HEK293 (cell line): ENCODE data around the gene USP12.
A peak's percentile ranks its signal among the peaks of the same experiment; 100 is the strongest.

Source experiments
- CTCF ChIA-PET: fragments of 350-600 bp; formaldehyde crosslinking; extraction: SDS; loops from one replicate; lab custom pipeline; 2021; ENCODE audit warnings: antibody characterized with exemption; lab: Yijun Ruan, JAX
- POLR2A ChIA-PET: fragments of 300-600 bp; formaldehyde crosslinking; extraction: SDS; loops from one replicate; lab custom pipeline; 2020; ENCODE audit warnings: antibody characterized with exemption, inconsistent platforms; lab: Yijun Ruan, JAX
- H3K27ac ChIP-seq: fragments of 200-500 bp; sonication (Bioruptor generic); 2 replicates; pipeline ENCODE4 v1.5.1; 2014; ENCODE audit warnings: low read depth, low read length, control low read depth, inconsistent platforms; ENCODE audit errors: extremely low read depth
- H3K36me3 ChIP-seq, 2 experiments: fragments of 200-500 bp in 1 of 2; sonication (Bioruptor generic) in 1 of 2; 1 replicate in 1 of 2; 2 replicates in 1 of 2; pipeline ENCODE4 v1.5.1; 2014 to 2017; ENCODE audit warnings: inconsistent platforms in 2 of 2, low read length in 2 of 2; ENCODE audit not compliant: control insufficient read depth in 2 of 2, insufficient read depth in 1 of 2
- H3K4me1 ChIP-seq: fragments of 200-500 bp; sonication (Bioruptor generic); 2 replicates; pipeline ENCODE4 v1.5.1; 2014; ENCODE audit warnings: mild to moderate bottlenecking, low read length, inconsistent platforms; ENCODE audit not compliant: control insufficient read depth, insufficient read depth
- H3K4me3 ChIP-seq: 2 replicates; pipeline ENCODE4 v1.5.1; 2011; ENCODE audit warnings: low read depth, mild to moderate bottlenecking, control low read depth, low read length, moderate library complexity
- H3K9me3 ChIP-seq: fragments of 200-500 bp; sonication (Bioruptor generic); 2 replicates; pipeline ENCODE4 v1.5.1; 2014; ENCODE audit warnings: low read depth, low read length, inconsistent platforms; ENCODE audit not compliant: control insufficient read depth, insufficient read depth
- EGR2 ChIP-seq: fragments of 450-650 bp; formaldehyde crosslinking; IDR thresholded peaks from 2 replicates; pipeline ENCODE4 v1.5.1; 2016; ENCODE audit warnings: low read depth, missing biosample characterization, missing genetic modification characterization
- GLIS1 ChIP-seq: fragments of 450-650 bp; formaldehyde crosslinking; IDR thresholded peaks from 2 replicates; pipeline ENCODE4 v1.5.1; 2016; ENCODE audit warnings: missing biosample characterization, missing genetic modification characterization
- PRDM1 ChIP-seq: fragments of 450-650 bp; formaldehyde crosslinking; IDR thresholded peaks from 2 replicates; pipeline ENCODE4; 2016; ENCODE audit warnings: missing biosample characterization, missing genetic modification characterization
- SCRT2 ChIP-seq: fragments of 450-650 bp; formaldehyde crosslinking; IDR thresholded peaks from 2 replicates; pipeline ENCODE4 v1.5.1; 2016; ENCODE audit warnings: missing biosample characterization, missing genetic modification characterization
- SP7 ChIP-seq: fragments of 450-650 bp; formaldehyde crosslinking; IDR thresholded peaks from 2 replicates; pipeline ENCODE4 v1.5.1; 2016; ENCODE audit warnings: missing biosample characterization, missing genetic modification characterization
- ZBTB48 ChIP-seq: fragments of 450-650 bp; formaldehyde crosslinking; IDR thresholded peaks from 2 replicates; pipeline ENCODE4 v1.5.1; 2016; ENCODE audit warnings: missing biosample characterization, missing genetic modification characterization
- ZFP3 ChIP-seq: fragments of 450-650 bp; formaldehyde crosslinking; IDR thresholded peaks from 2 replicates; pipeline ENCODE4 v1.5.1; 2016; ENCODE audit warnings: low read depth, missing biosample characterization, missing genetic modification characterization
- ZIC2 ChIP-seq: fragments of 450-650 bp; formaldehyde crosslinking; IDR thresholded peaks from 2 replicates; pipeline ENCODE4 v1.5.1; 2016; ENCODE audit warnings: missing biosample characterization, missing genetic modification characterization
- ZNF114 ChIP-seq: fragments of 450-650 bp; formaldehyde crosslinking; IDR thresholded peaks from 2 replicates; pipeline ENCODE4 v1.5.0; 2017; ENCODE audit warnings: missing biosample characterization, missing genetic modification characterization
- ZNF121 ChIP-seq: fragments of 450-650 bp; formaldehyde crosslinking; IDR thresholded peaks from 2 replicates; pipeline ENCODE4 v1.5.1; 2016; ENCODE audit warnings: missing biosample characterization, missing genetic modification characterization
- ZNF140 ChIP-seq: fragments of 450-650 bp; formaldehyde crosslinking; IDR thresholded peaks from 2 replicates; pipeline ENCODE4 v1.5.1; 2016; ENCODE audit warnings: missing biosample characterization, missing genetic modification characterization
- ZNF174 ChIP-seq: fragments of 450-650 bp; formaldehyde crosslinking; IDR thresholded peaks from 2 replicates; pipeline ENCODE4 v1.5.0; 2017; ENCODE audit warnings: missing biosample characterization, mild to moderate bottlenecking, missing genetic modification characterization
- ZNF211 ChIP-seq: fragments of 450-650 bp; formaldehyde crosslinking; IDR thresholded peaks from 2 replicates; pipeline ENCODE4 v1.5.1; 2016; ENCODE audit warnings: low read depth, missing biosample characterization, missing genetic modification characterization
- ZNF248 ChIP-seq: fragments of 450-650 bp; formaldehyde crosslinking; IDR thresholded peaks from 2 replicates; pipeline ENCODE4 v1.5.1; 2017; ENCODE audit warnings: missing biosample characterization, missing genetic modification characterization
- ZNF324 ChIP-seq: fragments of 450-650 bp; formaldehyde crosslinking; IDR thresholded peaks from 2 replicates; pipeline ENCODE4 v1.5.1; 2016; ENCODE audit warnings: missing biosample characterization, missing genetic modification characterization
- ZNF354C ChIP-seq: fragments of 450-650 bp; formaldehyde crosslinking; IDR thresholded peaks from 2 replicates; pipeline ENCODE4 v1.5.1; 2016; ENCODE audit warnings: missing biosample characterization, missing genetic modification characterization, low read depth, borderline replicate concordance
- ZNF423 ChIP-seq: fragments of 450-650 bp; formaldehyde crosslinking; IDR thresholded peaks from 2 replicates; pipeline ENCODE4 v1.5.1; 2016; ENCODE audit warnings: missing biosample characterization, missing genetic modification characterization
- ZNF510 ChIP-seq: fragments of 450-650 bp; formaldehyde crosslinking; IDR thresholded peaks from 2 replicates; pipeline ENCODE4 v1.5.1; 2018; ENCODE audit warnings: mild to moderate bottlenecking, missing genetic modification characterization, missing biosample characterization; ENCODE audit not compliant: insufficient replicate concordance
- ZNF544 ChIP-seq: fragments of 450-650 bp; formaldehyde crosslinking; IDR thresholded peaks from 2 replicates; pipeline ENCODE4 v1.5.0; 2017; ENCODE audit warnings: missing biosample characterization, missing genetic modification characterization
- ZNF571 ChIP-seq: fragments of 450-650 bp; formaldehyde crosslinking; IDR thresholded peaks from 2 replicates; pipeline ENCODE4 v1.5.0; 2017; ENCODE audit warnings: missing biosample characterization, missing genetic modification characterization
- ZNF660 ChIP-seq: fragments of 450-650 bp; IDR thresholded peaks from 2 replicates; pipeline ENCODE4 v1.5.1; 2018; ENCODE audit warnings: missing biosample characterization, mild to moderate bottlenecking, missing genetic modification characterization
- ZNF768 ChIP-seq: fragments of 450-650 bp; formaldehyde crosslinking; IDR thresholded peaks from 2 replicates; pipeline ENCODE4 v1.5.1; 2018; ENCODE audit warnings: missing biosample characterization, mild to moderate bottlenecking, missing genetic modification characterization
- ZNF777 ChIP-seq: fragments of 450-650 bp; formaldehyde crosslinking; IDR thresholded peaks from 2 replicates; pipeline ENCODE4 v1.5.1; 2017; ENCODE audit warnings: missing biosample characterization, missing genetic modification characterization, borderline replicate concordance
- ZNF830 ChIP-seq: fragments of 450-650 bp; IDR thresholded peaks from 2 replicates; pipeline ENCODE4 v1.5.0; 2018; ENCODE audit warnings: missing biosample characterization, missing genetic modification characterization, low read depth, mild to moderate bottlenecking, moderate library complexity
- TF ChIP-seq, protein P1 (sequence below): fragments of 450-650 bp; formaldehyde crosslinking; IDR thresholded peaks from 2 replicates; pipeline ENCODE4 v1.5.1; 2016; ENCODE audit warnings: missing biosample characterization, missing genetic modification characterization
- TF ChIP-seq, protein P2 (sequence below): fragments of 450-650 bp; formaldehyde crosslinking; IDR thresholded peaks from 2 replicates; pipeline ENCODE4 v1.5.1; 2016; ENCODE audit warnings: missing biosample characterization, missing genetic modification characterization
- TF ChIP-seq, protein P3 (sequence below): fragments of 450-650 bp; formaldehyde crosslinking; IDR thresholded peaks from 2 replicates; pipeline ENCODE4 v1.5.1; 2017; ENCODE audit warnings: missing biosample characterization, missing genetic modification characterization

Gene USP12

DNA sequence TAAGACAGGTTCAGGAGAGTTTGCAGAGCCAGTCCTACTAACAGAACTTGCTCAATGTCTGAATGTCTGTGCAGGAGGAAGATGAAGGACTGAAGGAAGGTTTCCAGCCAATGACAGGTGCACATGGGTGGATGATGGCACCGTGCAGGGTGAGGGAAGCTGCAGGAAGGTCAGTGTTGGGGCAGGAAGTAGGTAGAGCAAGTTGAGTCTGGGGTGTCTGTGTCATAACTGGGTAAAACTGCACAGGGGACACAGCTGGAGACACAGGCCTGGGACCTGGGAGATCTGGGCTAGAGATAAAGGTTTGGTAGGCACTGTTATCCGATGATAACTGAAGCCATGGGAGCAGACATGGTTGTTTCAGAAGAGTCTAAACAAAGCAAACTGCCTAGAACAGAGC, 116.9 kb downstream of the USP12 start (continued):
- TF ChIP-seq ZNF121 (tag by site-specific recombination), result no peak

DNA sequence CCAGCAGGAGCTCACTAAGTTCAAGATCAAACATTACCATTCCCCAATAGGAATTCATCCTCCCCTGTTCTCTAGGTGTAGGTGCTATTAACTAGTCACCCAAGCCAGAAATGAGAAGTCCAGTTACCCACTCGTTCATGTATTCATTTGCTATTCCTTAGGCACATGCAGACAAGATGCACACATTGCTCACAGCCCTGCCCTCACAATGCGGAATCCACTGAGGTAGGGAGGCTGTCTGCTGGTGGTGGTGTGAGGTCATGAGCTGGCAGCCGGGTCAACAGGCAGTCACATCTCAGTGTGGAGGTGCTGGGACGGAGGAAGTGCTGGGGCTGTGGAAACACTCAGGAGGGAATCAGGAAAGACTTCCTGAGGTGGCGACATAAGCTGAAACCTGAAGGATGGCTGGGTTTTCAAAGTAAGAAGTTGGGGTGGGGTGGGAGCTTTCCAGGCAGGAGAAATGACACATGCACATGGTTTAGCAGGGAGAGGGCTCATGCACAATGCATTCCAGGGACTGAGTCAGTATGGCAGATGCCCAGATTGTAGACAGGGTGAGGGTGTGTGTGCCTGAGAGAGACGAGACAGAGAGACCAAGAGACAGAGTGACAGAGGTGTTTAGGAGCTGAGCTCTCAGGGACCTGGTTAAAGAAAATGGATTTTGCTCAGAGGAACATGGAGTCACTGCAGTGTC, 117.6 kb downstream of the USP12 start:
- POLR2A ChIA-PET, result no interaction called here
- TF ChIP-seq ZNF768 (tag by site-specific recombination) (no peak), ZNF324 (tag by site-specific recombination) (no peak), ZNF211 (tag by site-specific recombination) (no peak), ZNF174 (tag by site-specific recombination) (no peak), ZNF248 (tag by site-specific recombination) (no peak), ZBTB48 (tag by site-specific recombination) (no peak), ZNF830 (tag by site-specific recombination) (no peak), ZNF660 (tag by site-specific recombination) (no peak), ZNF140 (tag by site-specific recombination) (no peak)
- Histone ChIP-seq H3K4me3 (no peak overlapping the region), H3K36me3 (peaks cover 0 to 9% of the 10 kb centered on the region in 2 experiments; a peak in 1 of 3 replicates), H3K4me1 (peaks cover 3% of the 10 kb centered on the region), H3K27ac (no peak overlapping the region), H3K9me3 (no peaks in the 10 kb centered on the region)
- CTCF ChIA-PET, result no interaction called here

DNA sequence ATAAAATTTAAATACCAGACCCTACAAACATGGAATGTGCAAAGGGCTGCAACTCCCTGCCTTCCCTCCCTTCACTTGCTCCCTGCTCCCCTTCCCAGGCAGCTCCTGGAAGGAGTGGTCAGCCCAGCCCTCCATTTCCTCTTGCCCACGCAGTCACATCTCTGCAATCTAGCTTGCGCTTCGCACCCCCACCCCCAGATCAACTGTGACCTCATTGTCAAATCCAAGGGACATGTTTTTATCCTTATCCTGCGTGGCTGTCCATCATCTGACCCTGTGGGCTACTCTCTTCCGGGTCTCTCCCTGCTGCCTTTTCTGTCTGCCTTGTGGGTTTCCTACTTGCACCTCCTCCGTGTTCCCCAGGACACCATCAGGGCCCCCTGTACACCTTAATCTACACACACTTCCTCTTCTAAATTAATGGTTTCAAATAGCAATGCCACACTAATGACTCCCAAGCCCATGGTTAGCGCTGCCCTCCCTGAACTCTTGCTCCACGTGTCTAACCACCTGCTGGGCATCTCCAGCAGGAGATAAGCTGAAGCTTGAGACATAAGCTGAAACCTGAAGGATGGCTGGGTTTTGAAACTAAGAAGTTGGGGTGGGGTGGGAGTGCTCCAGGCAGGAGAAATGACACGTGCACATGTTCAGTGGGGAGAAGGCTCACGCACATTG, 118.3 kb downstream of the USP12 start:
- Histone ChIP-seq H3K9me3 (no peaks in the 10 kb centered on the region), H3K4me3 (no peak overlapping the region), H3K36me3 (peaks cover 0 to 9% of the 10 kb centered on the region in 2 experiments; a peak in 1 of 3 replicates), H3K4me1 (peaks cover 3% of the 10 kb centered on the region), H3K27ac (no peak overlapping the region)
- ChIA-PET POLR2A (no interaction called here), CTCF (no interaction called here)
- TF ChIP-seq SP7 (peak; percentile 99), ZFP3 (tag by site-specific recombination) (no peak), ZIC2 (peak; percentile 50), ZNF114 (tag by site-specific recombination) (no peak), SCRT2 (tag by site-specific recombination) (no peak), ZNF354C (tag by site-specific recombination) (no peak), ZNF777 (tag by site-specific recombination) (no peak), ZNF423 (no peak), PRDM1 (tag by site-specific recombination) (no peak), ZNF510 (tag by site-specific recombination) (no peak), EGR2 (tag by site-specific recombination) (peak; percentile 44; the same call in 1 of the 2 replicates), GLIS1 (tag by site-specific recombination) (peak; percentile 81), ZNF544 (tag by site-specific recombination) (no peak), ZNF571 (tag by site-specific recombination) (no peak)
- TF ChIP-seq, protein P1, sequence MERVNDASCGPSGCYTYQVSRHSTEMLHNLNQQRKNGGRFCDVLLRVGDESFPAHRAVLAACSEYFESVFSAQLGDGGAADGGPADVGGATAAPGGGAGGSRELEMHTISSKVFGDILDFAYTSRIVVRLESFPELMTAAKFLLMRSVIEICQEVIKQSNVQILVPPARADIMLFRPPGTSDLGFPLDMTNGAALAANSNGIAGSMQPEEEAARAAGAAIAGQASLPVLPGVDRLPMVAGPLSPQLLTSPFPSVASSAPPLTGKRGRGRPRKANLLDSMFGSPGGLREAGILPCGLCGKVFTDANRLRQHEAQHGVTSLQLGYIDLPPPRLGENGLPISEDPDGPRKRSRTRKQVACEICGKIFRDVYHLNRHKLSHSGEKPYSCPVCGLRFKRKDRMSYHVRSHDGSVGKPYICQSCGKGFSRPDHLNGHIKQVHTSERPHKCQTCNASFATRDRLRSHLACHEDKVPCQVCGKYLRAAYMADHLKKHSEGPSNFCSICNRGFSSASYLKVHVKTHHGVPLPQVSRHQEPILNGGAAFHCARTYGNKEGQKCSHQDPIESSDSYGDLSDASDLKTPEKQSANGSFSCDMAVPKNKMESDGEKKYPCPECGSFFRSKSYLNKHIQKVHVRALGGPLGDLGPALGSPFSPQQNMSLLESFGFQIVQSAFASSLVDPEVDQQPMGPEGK (tag by site-specific recombination), result no peak
- TF ChIP-seq, protein P2, sequence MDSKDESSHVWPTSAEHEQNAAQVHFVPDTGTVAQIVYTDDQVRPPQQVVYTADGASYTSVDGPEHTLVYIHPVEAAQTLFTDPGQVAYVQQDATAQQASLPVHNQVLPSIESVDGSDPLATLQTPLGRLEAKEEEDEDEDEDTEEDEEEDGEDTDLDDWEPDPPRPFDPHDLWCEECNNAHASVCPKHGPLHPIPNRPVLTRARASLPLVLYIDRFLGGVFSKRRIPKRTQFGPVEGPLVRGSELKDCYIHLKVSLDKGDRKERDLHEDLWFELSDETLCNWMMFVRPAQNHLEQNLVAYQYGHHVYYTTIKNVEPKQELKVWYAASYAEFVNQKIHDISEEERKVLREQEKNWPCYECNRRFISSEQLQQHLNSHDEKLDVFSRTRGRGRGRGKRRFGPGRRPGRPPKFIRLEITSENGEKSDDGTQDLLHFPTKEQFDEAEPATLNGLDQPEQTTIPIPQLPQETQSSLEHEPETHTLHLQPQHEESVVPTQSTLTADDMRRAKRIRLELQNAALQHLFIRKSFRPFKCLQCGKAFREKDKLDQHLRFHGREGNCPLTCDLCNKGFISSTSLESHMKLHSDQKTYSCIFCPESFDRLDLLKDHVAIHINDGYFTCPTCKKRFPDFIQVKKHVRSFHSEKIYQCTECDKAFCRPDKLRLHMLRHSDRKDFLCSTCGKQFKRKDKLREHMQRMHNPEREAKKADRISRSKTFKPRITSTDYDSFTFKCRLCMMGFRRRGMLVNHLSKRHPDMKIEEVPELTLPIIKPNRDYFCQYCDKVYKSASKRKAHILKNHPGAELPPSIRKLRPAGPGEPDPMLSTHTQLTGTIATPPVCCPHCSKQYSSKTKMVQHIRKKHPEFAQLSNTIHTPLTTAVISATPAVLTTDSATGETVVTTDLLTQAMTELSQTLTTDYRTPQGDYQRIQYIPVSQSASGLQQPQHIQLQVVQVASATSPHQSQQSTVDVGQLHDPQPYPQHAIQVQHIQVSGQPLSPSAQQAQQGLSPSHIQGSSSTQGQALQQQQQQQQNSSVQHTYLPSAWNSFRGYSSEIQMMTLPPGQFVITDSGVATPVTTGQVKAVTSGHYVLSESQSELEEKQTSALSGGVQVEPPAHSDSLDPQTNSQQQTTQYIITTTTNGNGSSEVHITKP (tag by site-specific recombination), result no peak
- TF ChIP-seq, protein P3, sequence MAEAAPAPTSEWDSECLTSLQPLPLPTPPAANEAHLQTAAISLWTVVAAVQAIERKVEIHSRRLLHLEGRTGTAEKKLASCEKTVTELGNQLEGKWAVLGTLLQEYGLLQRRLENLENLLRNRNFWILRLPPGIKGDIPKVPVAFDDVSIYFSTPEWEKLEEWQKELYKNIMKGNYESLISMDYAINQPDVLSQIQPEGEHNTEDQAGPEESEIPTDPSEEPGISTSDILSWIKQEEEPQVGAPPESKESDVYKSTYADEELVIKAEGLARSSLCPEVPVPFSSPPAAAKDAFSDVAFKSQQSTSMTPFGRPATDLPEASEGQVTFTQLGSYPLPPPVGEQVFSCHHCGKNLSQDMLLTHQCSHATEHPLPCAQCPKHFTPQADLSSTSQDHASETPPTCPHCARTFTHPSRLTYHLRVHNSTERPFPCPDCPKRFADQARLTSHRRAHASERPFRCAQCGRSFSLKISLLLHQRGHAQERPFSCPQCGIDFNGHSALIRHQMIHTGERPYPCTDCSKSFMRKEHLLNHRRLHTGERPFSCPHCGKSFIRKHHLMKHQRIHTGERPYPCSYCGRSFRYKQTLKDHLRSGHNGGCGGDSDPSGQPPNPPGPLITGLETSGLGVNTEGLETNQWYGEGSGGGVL (tag by site-specific recombination), result no peak
